NCI-H82 (cell line): ENCODE data around the gene CCL3.
"Not testable (repeated sequence)": the region's sequence is repeated elsewhere in the genome, so short reads cannot be mapped to it uniquely, and the experiment has no call there.

Experiments
- DNase-seq: peaks from one replicate; lab custom pipeline; 2025; lab: John Stamatoyannopoulos, UW

The CCL3 gene

DNA sequence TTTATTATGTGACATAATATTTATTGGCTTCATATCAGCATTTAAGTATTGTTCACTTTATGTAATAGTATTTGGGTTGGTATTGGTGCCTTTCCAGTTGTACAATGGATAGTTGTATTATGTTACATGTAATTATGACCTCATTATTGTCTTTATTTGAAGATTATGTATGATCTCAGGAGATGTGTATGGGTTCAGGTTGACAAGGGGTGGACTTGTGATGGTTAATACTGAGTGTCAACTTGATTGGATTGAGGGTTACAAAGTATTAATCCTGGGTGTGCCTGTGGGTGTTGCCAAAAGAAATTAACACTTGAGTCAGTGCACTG is 25.7 kb upstream of the CCL3 start:
- peak; percentile 84 for DNase-seq

DNA sequence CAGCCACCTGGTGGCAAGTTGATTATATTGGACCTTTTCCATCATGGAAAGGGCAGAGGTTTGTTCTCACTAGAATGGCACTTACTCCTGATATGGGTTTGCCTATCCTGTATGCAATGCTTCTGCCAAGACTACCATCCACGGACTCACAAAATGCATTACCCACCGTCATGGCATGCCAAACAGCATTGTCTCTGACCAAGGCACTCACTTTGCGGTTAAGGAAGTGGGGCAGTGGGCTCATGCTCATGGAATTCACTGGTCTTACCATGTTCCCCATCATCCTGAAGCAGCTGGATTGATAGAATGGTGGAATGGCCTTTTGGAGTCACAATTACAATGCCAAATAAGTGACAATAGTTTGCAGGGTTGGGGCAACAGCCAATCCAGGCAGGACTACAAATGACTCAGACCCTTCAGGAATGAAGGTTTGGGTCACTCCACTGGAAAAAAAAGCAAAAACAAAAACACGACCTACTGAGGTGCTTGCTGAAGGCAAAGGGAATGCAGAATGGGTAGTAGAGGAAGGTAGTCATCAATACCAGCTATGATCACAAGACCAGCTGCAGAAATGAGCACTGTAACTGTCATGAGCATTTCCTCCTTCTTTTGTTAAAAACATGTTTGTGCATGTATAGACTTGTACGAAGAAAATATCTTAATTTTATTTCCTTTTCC is 25.2 kb upstream of the CCL3 start:
- DNase-seq: not testable (repeated sequence)

DNA sequence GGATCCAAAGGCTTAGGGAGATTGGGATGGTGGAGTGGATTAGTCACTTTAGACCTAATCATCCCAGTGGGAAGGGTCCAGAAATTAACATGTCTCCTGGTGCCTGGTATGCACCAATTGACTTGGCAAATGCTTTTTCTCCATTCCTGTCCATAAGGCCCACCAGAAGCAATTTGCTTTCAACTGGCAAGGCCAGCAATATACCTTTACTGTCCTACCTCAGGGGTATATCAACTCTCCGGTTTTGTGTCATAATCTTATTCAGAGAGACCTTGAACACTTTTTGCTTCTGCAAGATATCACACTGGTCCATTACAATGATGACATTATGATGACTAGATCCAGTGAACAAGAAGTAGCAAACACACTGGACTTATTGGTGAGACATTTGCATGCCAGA is 23.2 kb upstream of the CCL3 start:
- peak; percentile 38 for DNase-seq

DNA sequence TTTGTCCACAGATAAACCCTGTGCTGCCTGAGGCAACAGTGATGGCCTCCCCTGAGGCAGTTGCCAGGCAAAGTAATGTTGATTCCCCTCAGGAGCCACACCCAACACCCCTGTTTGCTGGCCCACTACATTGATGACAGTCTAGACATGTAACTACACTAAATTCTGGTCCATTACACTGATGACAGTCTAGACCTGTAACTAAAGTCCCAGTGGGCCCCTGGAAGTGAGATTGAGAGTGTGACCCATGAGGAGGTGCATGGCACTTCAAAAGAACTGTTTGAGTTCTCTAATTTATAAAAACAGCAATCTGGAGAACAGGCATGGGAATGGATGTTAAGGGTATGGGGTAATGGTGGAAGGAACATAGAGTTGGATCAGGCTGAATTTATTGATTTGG is 22.6 kb upstream of the CCL3 start:
- DNase-seq: no peak

DNA sequence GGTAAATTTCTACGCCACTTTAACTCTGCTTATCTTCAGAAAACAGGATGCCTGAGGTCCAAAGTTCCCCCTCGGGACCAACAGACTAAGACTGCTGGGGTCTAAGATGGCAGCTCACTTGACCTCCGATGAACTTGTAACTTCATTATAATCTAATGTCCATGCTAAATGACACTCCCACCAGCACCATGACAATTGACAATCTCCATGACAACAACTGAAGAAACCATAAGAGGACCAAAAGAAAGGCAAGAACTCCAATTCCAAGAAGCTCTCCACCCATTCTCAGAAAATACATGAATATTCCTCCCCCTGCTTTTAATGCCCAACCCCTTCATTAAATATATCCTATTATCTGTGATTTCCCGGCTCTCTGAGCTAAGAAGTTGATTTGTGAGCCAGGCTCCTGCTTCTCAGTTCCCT is 21.1 kb upstream of the CCL3 start:
- DNase-seq: no peak

DNA sequence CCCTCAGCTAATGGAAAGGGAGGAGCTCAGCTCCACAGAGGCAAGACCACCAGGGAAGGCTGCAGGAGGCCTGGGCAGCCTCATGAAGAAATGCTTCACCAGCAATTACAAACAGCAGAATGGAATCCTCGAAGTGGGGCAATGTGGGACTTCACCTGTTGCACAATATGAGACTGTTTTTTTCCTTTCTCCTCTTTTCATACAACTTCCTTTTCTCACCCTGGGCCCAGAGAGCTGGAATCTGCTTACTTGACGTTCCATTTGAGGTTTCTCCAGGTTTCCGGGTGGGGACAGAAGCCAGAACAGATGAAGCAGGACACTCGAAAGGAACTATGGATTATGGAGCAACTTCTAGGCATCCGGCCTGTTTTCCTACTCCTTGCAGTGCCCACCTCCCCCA is 18.3 kb upstream of the CCL3 start:
- not testable (repeated sequence) for DNase-seq

DNA sequence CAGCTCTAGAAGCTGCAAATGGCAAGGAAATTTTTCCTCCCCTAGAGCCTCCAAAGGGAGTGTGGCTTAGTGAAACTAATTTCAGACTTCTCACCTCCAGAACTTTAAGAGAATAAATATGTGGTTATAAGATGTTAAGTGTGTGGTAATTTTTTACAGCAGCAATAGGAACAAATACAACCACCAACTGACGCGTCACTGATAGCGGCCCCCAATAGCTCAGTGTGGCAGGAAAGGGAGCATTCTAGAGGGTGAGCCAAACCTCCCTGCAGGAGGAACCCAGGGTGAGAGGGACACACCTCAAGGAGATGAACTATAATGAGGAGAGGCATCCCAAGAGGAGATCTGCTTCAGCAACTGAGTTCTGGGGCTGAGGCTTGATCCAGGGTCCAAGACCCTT is 17.7 kb upstream of the CCL3 start:
- no peak for DNase-seq

DNA sequence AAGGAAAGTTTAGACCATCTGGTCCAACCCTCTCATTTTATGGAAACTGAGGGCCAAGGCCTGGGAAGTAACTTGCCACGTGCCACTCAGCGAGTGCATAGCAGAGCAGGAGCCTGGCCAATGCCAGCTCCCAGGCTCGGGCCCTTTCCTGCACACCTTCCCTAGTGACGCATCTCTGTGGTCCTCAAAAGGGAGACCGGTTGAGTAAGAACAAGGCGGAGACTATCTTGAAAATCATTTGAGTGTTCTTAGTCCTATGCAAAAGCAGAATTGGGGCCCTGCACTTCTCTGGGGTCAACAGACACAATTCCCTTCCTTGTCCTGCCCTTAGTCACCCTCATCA is 16.5 kb upstream of the CCL3 start:
- no peak for DNase-seq

DNA sequence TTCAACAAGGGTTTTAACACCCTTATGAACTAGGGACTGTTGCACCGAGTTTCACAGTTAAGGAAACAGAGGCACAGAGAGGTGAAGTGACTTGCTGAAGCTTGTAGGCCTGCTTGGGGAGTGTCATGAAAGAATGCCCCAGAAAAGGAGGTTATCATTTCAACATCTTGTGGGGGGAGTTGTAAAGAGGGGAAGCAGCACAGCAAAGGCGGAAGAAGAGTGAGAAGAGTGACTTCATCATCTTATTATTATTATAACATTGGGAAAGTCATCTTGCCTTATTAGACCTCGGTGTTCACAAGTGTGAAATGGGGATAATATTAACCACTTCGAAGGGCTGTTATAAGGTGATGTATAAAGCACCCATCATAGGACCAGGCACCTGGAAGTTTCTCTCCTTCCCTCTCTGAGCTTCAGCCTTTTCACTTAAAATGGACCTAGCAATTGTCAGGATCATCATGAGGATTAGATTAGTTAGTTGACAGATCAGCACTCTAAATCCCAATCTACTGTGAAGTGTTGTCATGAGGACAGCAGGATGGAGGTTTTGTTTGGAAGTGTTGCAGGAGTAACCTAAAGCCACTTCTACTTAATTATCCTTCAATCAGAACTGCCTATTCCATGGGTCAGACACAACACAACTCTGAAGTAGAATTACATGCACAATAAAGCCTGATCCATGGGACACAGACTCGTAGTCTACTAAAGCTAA is 16.0 kb upstream of the CCL3 start:
- DNase-seq: peak; percentile 74

DNA sequence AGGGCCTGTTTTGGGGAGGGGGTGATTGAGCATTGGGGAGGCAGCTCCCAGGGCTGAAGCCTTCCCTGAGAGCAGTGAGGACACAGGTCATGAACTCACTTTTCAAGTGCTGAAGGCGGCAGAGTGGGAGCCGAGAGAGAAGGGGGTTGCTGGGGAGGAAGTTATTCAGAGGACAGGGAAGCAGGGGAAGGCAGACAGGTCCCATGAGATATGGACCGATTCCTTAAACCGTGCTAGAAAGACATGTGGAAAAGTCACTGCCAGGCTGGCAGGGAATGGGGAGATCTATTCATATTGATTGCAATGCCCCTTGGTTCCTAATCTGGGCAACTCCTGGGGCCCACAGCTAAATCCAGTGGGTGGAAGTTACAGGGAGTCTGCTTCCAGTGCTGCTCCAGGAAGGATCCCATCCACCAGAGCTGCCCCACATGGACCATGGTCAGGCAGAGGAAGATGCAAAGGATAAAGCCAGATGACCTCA is 14.8 kb upstream of the CCL3 start:
- DNase-seq: no peak

DNA sequence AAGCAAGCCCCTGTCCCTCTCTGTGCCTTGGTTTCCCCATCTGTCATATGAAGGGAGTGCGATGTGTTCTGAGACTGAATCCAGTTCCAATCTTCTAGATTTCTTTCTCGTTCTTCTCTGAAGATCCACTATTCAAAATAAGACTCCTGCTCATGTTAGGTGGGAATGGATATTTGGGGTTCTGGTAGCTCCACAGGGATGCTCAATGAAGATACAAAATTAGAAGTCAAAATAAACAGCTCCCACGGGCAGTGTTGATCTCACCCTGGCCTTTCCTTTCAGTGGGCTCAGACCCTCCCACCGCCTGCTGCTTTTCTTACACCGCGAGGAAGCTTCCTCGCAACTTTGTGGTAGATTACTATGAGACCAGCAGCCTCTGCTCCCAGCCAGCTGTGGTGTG is 14.3 kb upstream of the CCL3 start:
- DNase-seq: not testable (repeated sequence)

DNA sequence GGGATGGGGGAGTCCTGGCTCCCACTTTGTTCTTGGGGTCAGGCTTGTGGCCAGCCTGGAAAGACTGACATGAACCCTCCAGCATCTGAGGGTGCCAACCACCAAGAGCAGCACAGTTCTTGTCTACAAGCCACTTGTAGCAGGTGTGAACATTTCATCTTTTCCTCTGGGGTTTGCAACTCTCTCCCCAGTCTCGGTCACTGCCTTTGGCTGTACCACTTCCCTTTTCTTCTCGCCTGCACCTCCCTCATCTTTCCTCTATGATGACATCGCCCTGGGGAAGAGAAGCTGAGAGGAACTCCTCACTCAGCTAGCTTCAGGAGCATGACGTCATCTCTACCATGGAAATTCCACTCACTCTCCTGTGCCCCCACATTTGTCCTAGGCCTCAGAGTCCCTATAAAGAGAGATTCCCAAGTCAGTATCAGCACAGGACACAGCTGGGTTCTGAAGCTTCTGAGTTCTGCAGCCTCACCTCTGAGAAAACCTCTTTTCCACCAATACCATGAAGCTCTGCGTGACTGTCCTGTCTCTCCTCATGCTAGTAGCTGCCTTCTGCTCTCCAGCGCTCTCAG is 13.5 kb upstream of the CCL3 start, which contains the start of gene CCL4:
TSS of gene CCL4 (plus strand) at position 427 of the 575 bp plus-strand sequence. CDS start at position 506, 79 bp downstream.
- not testable (repeated sequence) for DNase-seq

DNA sequence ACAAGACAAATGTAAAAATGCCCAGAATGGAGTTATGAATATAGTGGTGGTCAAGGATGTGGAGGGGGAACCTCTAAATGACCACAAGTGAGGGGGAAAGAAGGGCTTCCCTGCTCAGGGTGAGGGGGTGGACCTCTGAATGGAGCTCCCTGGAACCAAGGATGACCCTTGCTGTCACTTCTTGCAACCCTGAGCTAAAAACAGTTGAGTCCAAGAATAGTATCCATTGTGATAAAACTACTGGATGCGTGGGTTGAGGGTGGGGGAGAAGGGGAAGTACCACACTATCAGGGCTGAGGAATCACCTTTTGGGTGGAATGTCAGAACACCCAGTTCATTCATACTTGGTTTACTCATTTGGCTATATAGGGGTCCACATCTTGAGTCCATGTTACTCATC is 9.1 kb upstream of the CCL3 start:
- DNase-seq: not testable (repeated sequence)

DNA sequence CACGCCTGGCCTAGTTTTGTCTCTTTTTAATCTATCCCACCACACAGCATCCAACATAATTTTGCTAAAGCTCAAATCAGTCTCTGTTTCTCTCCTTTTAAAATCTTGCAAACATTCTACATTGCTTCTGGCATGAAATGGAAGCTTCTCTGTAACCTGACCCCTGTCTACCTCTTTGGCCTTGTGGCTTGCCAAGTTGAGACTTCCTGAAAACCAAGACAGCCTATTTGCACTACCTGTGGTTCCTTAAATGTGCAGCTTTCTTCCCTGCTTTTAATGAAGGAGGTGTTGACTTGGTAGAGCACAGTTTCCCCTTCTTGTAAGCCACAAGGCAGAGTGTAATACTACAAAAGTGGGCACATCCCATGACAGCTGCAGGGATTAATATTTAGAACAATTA is 6.0 kb upstream of the CCL3 start:
- no peak for DNase-seq

DNA sequence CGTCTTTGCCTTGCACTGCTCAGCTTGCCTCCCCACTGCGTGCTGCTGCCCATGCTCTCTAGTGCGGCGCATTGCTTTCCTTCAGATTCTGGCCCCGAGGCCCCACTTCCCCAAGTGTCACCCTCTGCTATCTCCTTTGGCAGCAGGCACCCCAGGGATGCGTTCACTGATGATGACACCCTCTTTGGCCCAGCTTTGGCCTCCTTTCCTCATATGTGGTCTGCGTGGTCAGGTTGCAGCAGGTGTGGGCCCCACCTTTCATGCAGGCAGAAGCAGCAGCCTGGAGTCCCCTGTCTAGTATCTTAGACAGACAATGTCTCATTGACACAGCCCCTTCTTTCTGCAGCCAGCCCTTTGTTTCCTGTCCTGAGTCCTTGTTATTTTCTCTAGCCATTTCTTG is 4.8 kb upstream of the CCL3 start:
- no peak for DNase-seq

DNA sequence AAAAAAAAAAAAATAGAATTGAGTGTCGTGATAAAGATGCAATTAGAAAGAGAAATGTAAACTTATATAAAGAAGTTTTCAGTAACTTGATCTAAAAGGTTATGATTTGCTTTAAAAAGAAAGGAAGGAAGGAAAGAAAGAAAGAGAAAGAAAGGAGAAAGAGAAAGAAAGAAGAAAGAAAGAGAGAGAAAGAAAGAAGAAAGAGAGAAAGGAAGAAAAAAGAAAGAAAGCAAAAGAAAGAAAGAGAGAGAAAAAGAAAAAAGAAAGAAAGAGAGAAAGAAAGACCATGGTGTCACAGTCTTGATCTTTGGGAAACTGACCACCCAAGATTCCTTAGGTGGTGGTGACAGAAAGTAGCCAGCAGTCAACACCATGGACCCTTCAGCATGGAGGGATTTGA is 4.3 kb upstream of the CCL3 start:
- DNase-seq: no peak

DNA sequence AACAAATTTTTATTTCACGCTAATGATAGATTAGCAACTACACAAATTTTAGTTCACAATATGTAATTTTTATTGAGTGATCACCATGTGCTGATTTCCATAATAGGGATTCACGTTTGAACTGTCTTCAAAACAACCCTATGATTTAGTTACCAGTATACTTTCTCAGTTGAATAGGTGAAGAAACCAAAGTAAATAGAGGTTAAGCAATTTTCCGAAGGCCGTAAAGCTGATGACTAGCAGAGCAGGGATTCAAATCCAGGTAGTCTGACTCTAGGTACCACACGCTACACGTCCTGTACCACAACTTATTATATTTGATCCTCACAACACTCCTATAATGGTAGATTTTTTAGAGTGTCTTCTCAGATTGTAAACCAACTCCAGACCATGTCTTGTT is 2.8 kb upstream of the CCL3 start:
- DNase-seq: not testable (repeated sequence)

DNA sequence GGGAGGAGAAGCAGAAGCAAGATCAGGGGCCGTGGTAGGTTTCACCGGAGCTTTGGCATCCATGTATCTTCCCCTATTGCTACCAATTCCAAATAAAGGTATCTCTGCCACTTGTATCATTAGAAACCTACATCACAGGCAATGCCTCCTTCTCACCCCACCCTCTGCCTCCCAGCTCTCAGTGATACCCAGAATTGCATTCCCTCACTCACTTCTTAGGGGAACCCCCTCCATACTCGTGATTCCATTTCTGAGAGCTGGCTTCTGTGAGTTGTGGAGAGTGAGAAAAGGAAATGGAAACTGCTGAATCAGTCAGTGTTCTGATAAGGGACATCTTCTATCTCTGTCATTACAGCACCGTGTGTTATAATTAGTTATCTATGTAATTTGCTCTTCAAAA is 2.3 kb upstream of the CCL3 start:
- DNase-seq: no peak

DNA sequence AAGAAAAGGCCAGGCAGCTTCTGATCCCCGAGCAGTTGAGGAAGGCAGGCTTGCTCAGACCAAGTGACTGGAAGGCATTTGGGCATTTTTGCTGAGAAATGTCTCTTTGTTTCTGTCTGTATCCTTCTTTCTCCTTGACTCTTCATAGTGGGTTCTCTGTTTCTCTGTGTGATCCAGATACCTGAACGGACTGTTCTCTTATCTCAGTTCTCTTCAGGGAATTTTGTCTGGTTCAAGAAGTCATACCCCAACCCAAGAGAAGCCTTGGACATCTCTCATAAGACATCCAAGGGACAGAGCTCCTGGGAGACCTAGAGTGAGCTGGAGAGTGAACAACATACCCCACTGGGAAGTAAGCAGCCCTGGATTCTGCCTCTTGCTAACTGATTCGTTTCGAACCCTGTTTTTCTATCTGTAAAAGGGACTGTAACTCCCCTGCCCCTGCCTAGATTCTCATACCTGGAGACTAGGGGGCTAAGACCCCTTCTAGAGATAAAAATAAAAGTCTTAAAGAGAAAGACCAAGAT is 541 bp downstream of the CCL3 start:
- DNase-seq: no peak

DNA sequence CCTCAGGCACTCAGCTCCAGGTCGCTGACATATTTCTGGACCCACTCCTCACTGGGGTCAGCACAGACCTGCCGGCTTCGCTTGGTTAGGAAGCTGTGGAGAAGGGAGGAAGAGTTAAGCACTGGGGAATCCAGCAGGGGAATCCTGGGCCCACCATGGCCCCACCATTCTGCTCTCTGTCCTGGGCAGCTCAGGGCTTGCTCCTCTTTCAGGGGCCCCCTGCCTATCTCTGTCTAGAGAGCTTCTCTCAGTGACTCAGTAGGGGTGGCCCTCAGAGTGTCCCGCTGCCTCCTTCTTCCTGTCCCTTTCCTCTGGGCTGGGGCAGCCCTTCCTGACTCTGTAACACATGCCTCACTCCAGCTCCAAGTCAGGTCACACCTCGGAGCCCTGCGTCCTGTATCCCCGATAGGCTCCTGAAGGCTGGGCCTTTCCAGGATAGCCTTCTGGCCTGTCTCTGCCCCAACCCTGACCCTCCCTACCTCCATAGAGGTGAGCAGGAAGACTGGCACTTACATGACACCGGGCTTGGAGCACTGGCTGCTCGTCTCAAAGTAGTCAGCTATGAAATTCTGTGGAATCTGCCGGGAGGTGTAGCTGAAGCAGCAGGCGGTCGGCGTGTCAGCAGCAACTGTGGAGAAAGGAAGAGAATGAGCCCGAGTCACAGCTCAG is 1.1 kb downstream of the CCL3 start:
- DNase-seq: no peak

DNA sequence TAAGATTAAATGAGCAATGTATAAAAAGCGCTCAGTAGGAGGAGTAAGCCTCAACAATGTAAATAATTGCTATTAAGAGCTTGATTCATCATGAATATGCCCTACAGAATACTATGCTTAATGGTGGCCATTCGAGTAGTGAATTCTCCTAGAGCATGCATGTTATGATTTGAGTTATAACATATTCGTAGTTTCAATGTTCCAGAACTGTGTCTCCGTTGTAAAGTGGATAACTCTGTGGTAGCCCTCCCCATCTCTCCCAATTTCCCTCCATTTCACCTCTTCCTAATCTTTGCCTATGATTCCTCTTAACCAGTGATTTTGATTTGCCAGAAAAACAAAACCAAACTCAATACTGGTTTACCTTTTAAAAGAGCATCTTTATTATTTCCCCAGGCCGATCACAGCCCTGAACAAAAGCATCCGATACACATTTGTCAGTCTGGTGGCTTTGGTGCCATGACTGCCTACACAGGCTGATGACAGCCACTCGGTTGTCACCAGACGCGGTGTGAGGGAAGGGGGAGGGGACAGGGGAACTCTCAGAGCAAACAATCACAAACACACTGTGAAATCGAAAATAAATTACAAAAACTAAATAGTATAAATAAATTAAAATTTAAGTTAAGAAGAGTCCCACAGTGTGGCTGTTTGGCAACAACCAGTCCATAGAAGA is 1.9 kb downstream of the CCL3 start:
- DNase-seq: not testable (repeated sequence)

DNA sequence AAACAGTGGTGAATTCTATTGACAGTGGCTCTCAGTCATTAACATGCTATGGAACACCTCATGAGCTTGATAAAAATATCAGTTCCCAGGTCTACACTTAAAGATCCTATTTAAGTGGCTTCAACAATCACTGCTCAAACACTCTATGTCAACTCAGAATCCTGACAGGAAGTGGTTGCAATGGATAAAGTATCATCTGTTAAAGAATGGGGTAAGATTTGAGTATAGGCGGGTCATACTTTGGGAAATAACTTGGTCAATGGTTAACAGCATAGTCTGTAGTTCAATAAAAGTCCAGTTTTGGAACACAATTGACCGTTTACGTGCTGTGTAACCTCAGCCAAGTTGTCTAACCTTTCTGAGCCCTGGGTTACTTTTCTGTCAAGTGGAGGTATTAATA is 2.5 kb downstream of the CCL3 start:
- DNase-seq: not testable (repeated sequence)
